BJ (cell line): ENCODE results near the gene SHANK2. TPM values are rescaled to one million over a fixed set of nuclear protein-coding genes. Genes with fewer than 3 reads are reported as not detected.

ENCODE experiments used
- CTCF ChIA-PET: fragments of 350-600 bp; formaldehyde crosslinking; extraction: SDS; loops from one replicate; lab custom pipeline; 2021; ENCODE audit warnings: antibody characterized with exemption, inconsistent platforms; lab: Yijun Ruan, JAX
- POLR2A ChIA-PET: fragments of 300-600 bp; sonication (Branson Sonifier 250); formaldehyde crosslinking; extraction: SDS; loops from one replicate; lab custom pipeline; 2021; ENCODE audit warnings: antibody characterized with exemption; lab: Charles Lee
- DNase-seq: peaks from one replicate; pipeline ENCODE4 v3.0.0-alpha.2; 2011; ENCODE audit warnings: low read depth
- H3K27me3 ChIP-seq: 2 replicates; pipeline ENCODE4 v1.6.0; 2011; ENCODE audit warnings: low read length; ENCODE audit not compliant: control insufficient read depth, insufficient read depth
- H3K36me3 ChIP-seq: 2 replicates; pipeline ENCODE4 v1.5.1; 2011; ENCODE audit warnings: low read length; ENCODE audit not compliant: control insufficient read depth, insufficient read depth
- H3K4me3 ChIP-seq: 2 replicates; pipeline ENCODE4 v1.5.1; 2011; ENCODE audit warnings: low read depth, mild to moderate bottlenecking, control low read depth, low read length
- CTCF ChIP-seq: IDR thresholded peaks from 2 replicates; pipeline ENCODE4 v1.5.1; 2011; ENCODE audit warnings: low read depth, mild to moderate bottlenecking, control low read depth, inconsistent platforms, low read length, moderate library complexity; ENCODE audit not compliant: insufficient read depth
- polyA plus RNA-seq: library from polyadenylated mRNA; depleted of rRNA; stranded (reverse); fragments of >200 nt; gene quantifications from 2 replicates; pipeline ENCODE4 v1.2.3, GENCODE V29; 2011; rRNA removed

Gene SHANK2
- polyA plus RNA-seq, 1 experiment: 0.37 TPM

GRCh38 chr11:71202598-71202944 lies 49.8 kb downstream of the SHANK2 start:
- H3K27me3 ChIP-seq: peaks cover 4% of the 10 kb centered on the region; the same call in 1 of the 2 replicates
- H3K4me3 ChIP-seq: no peak overlapping the region
- no peak for DNase-seq
- ChIA-PET POLR2A (no interaction called here), CTCF (no interaction called here)
- TF ChIP-seq CTCF: no peak
- no peaks in the 10 kb centered on the region for H3K36me3 ChIP-seq

Other genes with a start within 250 kb of the SHANK2 start
- 42.3 and 61.1 TPM in 2 replicates for gene DHCR7, start 195.8 kb upstream of the SHANK2 start, polyA plus RNA-seq
- gene NADSYN1, start 200.6 kb upstream of the SHANK2 start, polyA plus RNA-seq: 44.3 and 63.6 TPM in 2 replicates